HG03439 (cell line): ENCODE data around the gene KRTAP4-5.
"Not testable (repeated sequence)": the region's sequence is repeated elsewhere in the genome, so short reads cannot be mapped to it uniquely, and the experiment has no call there.

Source experiments
- ATAC-seq: cut with Tn5 transposase; IDR thresholded peaks from one replicate; pipeline ENCODE4 v1.9.1; 2021; ENCODE audit warnings: mild to moderate bottlenecking, moderate library complexity; ENCODE audit not compliant: unreplicated experiment

KRTAP4-5 gene

GRCh38 chr17:41147531-41148204, 2.0 kb downstream of the KRTAP4-5 start:
- no peak for ATAC-seq

GRCh38 chr17:41145261-41145660, 4.4 kb downstream of the KRTAP4-5 start:
- no peak for ATAC-seq

GRCh38 chr17:41144846-41145245, 4.8 kb downstream of the KRTAP4-5 start:
- ATAC-seq = no peak

- ATAC-seq = no peak
Measured at GRCh38 chr17:41141361-41141760, 8.3 kb downstream of the KRTAP4-5 start.

GRCh38 chr17:41140360-41141131, 9.1 kb downstream of the KRTAP4-5 start, which contains the start of gene KRTAP4-6:
TSS of gene KRTAP4-6 (minus strand) at chr17:41140544. CDS start at chr17:41140487, 57 bp downstream.
- ATAC-seq = no peak

GRCh38 chr17:41139865-41140264, 9.8 kb downstream of the KRTAP4-5 start:
- not testable (repeated sequence) for ATAC-seq

- ATAC-seq = no peak
Measured at GRCh38 chr17:41133880-41134735, 15.5 kb downstream of the KRTAP4-5 start.

GRCh38 chr17:41131979-41132378, 17.6 kb downstream of the KRTAP4-5 start:
- ATAC-seq = no peak

- no peak for ATAC-seq
Measured at GRCh38 chr17:41127371-41127770, 22.3 kb downstream of the KRTAP4-5 start.

GRCh38 chr17:41126412-41126811, 23.2 kb downstream of the KRTAP4-5 start:
- ATAC-seq = no peak

- no peak for ATAC-seq
Measured at GRCh38 chr17:41125064-41125463, 24.6 kb downstream of the KRTAP4-5 start.

- ATAC-seq = not testable (repeated sequence)
Measured at GRCh38 chr17:41123991-41124371, 25.6 kb downstream of the KRTAP4-5 start, which contains the start of gene KRTAP4-12. TSS of gene KRTAP4-12 (minus strand) at chr17:41124182. CDS start at chr17:41124122, 60 bp downstream.

- not testable (repeated sequence) for ATAC-seq
Measured at GRCh38 chr17:41123292-41123990, 26.2 kb downstream of the KRTAP4-5 start.

GRCh38 chr17:41121742-41122141, 27.9 kb downstream of the KRTAP4-5 start:
- no peak for ATAC-seq

- ATAC-seq = not testable (repeated sequence)
Measured at GRCh38 chr17:41119696-41120690, 29.6 kb downstream of the KRTAP4-5 start.

GRCh38 chr17:41118721-41119120, 30.9 kb downstream of the KRTAP4-5 start:
- ATAC-seq = no peak

- ATAC-seq = not testable (repeated sequence)
Measured at GRCh38 chr17:41117846-41118386, 31.7 kb downstream of the KRTAP4-5 start, which contains the start of gene KRTAP4-11. TSS of gene KRTAP4-11 (minus strand) at chr17:41118373. CDS start at chr17:41118315, 58 bp downstream.

GRCh38 chr17:41116297-41116696, 33.3 kb downstream of the KRTAP4-5 start:
- no peak for ATAC-seq
